Measurements from ENCODE around the gene PDE3A. TPM values are rescaled to one million over a fixed set of nuclear protein-coding genes. Genes with fewer than 3 reads are reported as not detected.

The PDE3A gene
- total RNA-seq, 5 donors from 2014 or later (not counting 1 experiment from before 2014, with no cell fraction given) = 0.03 to 0.10 (median 0.09) TPM; not detected in 2

DNA sequence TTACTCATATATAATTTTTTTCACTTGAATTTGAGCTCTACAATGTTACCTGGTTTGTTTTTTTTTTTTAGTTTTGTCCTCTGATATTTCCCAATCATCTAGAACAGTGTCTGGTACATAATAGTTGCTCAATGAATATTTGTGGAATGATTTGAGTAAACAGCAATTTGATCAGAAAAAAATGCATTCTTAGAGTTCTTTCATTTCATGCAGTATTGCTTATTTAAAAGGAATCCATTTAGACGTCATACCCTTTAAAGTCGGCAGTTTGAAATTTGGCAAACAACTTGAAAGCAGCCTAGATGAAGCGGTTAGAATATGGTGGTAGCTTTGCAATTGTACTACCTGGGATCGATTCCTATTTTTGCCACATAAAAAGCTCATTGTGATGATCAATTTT, 140.0 kb downstream of the PDE3A start:
- no peak overlapping the region for H3K27ac Mint-ChIP-seq
- H3K4me1 Mint-ChIP-seq = no peaks in the 10 kb centered on the region
- H3K27ac ChIP-seq (ENCODE audit: low read length) = no peak overlapping the region
- H3K36me3 Mint-ChIP-seq = no peaks in the 10 kb centered on the region
- no peak for DNase-seq
- ChIA-PET POLR2A (no interaction called here), CTCF (no interaction called here)
- H3K4me1 ChIP-seq (ENCODE audit: control insufficient read depth in 1 of 2, extremely low read depth in 1 of 2, insufficient read depth in 2 of 2, low read length in 2 of 2) = no peaks in the 10 kb centered on the region
- H3K9me3 Mint-ChIP-seq = peaks cover 0 to 4% (median 0%) of the 10 kb centered on the region in 3 donors
- no peaks in the 10 kb centered on the region for H3K27me3 Mint-ChIP-seq
- H3K27me3 ChIP-seq (replicated peaks in 1 of 2; ENCODE audit: control insufficient read depth in 2 of 2, extremely low read depth in 1 of 2, insufficient read depth in 2 of 2, low read length in 1 of 2) = no peaks in the 10 kb centered on the region
- no peak overlapping the region for H3K4me3 ChIP-seq (ENCODE audit: control insufficient read depth in 1 of 2, extremely low read depth in 1 of 2, low read length in 1 of 2)
- no peak overlapping the region for H3K4me3 Mint-ChIP-seq
- H3K36me3 ChIP-seq (ENCODE audit: control insufficient read depth in 2 of 2, extremely low read depth in 1 of 2, insufficient read depth in 1 of 2, low read length in 1 of 2) = no peaks in the 10 kb centered on the region
- 93% methylated on average over 3 of the region's 4 CpGs for WGBS (ENCODE audit: insufficient coverage)
- no peak for ATAC-seq (replicated peaks in 1 of 4)
- no peaks in the 10 kb centered on the region for H3K9me3 ChIP-seq

DNA sequence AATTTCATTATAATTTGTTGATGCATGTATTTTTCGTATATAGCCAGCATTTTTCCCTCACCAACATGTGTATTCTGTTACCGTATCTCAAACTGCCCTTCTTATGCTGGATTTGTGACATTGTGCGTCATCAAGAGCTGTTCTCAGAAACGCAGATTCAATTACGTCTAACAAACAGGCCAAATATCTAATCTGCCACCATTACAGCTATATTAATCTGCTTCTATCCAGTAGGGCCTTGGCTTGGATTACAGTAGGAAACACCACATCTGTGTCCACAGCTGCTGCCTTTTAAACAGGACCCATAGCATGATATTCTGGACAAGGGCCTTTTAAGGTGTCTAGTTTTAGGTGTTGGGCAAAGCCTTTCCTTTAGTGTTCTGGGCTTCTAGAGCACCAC, 140.6 kb downstream of the PDE3A start:
- H3K36me3 ChIP-seq (ENCODE audit: control insufficient read depth in 2 of 2, extremely low read depth in 1 of 2, insufficient read depth in 1 of 2, low read length in 1 of 2) = no peaks in the 10 kb centered on the region
- no peaks in the 10 kb centered on the region for H3K4me1 Mint-ChIP-seq
- no peak overlapping the region for H3K27ac Mint-ChIP-seq
- no peak overlapping the region for H3K4me3 ChIP-seq (ENCODE audit: control insufficient read depth in 1 of 2, extremely low read depth in 1 of 2, low read length in 1 of 2)
- H3K9me3 ChIP-seq = no peaks in the 10 kb centered on the region
- 100% methylated on average over 2 of the region's 5 CpGs for WGBS (ENCODE audit: insufficient coverage)
- no peak for ATAC-seq (replicated peaks in 1 of 4)
- H3K27me3 ChIP-seq (replicated peaks in 1 of 2; ENCODE audit: control insufficient read depth in 2 of 2, extremely low read depth in 1 of 2, insufficient read depth in 2 of 2, low read length in 1 of 2) = no peaks in the 10 kb centered on the region
- no peak overlapping the region for H3K27ac ChIP-seq (ENCODE audit: low read length)
- no peaks in the 10 kb centered on the region for H3K4me1 ChIP-seq (ENCODE audit: control insufficient read depth in 1 of 2, extremely low read depth in 1 of 2, insufficient read depth in 2 of 2, low read length in 2 of 2)
- H3K9me3 Mint-ChIP-seq = peaks cover 0 to 4% (median 0%) of the 10 kb centered on the region in 3 donors
- no peaks in the 10 kb centered on the region for H3K27me3 Mint-ChIP-seq
- no peak for DNase-seq
- no peak overlapping the region for H3K4me3 Mint-ChIP-seq
- ChIA-PET CTCF (no interaction called here), POLR2A (no interaction called here)
- no peaks in the 10 kb centered on the region for H3K36me3 Mint-ChIP-seq

DNA sequence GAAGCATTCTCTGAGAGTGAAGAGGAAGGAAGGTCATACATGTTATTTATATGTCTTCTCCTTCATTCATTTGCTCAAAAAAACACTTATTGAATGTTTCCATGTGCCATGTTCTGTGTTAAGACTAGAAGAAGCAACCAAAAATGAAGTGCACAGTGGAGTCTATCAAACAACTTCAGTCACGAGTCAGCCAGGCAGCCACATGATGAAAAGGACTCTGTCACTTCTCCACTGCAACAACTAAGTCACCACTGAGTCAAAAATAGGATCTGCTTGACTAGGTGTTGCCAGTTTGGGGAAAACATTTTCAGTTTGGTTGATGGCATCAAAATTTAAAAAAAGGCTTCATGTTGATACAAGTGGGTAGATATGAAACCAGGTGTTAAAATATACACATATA, 142.5 kb downstream of the PDE3A start:
- no peaks in the 10 kb centered on the region for H3K9me3 Mint-ChIP-seq
- DNase-seq = no peak
- CTCF ChIA-PET = no interaction called here

DNA sequence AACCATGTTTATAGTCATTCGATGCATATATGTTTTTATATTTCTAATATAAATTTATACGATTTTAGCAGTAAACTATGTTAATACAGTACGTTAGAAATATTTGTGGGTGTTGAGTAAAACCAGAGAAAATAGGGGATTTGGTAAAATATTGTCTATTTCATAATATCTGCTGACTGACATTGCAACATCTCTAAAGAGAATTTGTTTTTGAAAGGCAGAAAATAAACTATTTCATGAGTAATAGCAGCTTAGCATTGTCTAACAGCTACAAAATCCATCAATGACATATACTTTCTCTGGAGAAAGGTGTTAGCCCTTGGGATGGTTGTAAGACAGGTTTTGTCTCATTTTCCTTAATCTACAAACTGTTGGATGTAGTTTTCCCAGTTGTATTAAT, 144.9 kb downstream of the PDE3A start:
- no peaks in the 10 kb centered on the region for H3K9me3 ChIP-seq
- H3K27ac ChIP-seq (ENCODE audit: low read length) = no peak overlapping the region
- H3K4me1 ChIP-seq (ENCODE audit: control insufficient read depth in 1 of 2, extremely low read depth in 1 of 2, insufficient read depth in 2 of 2, low read length in 2 of 2) = no peaks in the 10 kb centered on the region
- no peak overlapping the region for H3K4me3 Mint-ChIP-seq
- no peaks in the 10 kb centered on the region for H3K36me3 ChIP-seq (ENCODE audit: control insufficient read depth in 2 of 2, extremely low read depth in 1 of 2, insufficient read depth in 1 of 2, low read length in 1 of 2)
- H3K27me3 Mint-ChIP-seq = no peaks in the 10 kb centered on the region
- POLR2A ChIA-PET = no interaction called here
- WGBS (ENCODE audit: insufficient coverage) = no CpG with 5 or more reads among the region's 3 CpGs
- H3K27me3 ChIP-seq (replicated peaks in 1 of 2; ENCODE audit: control insufficient read depth in 2 of 2, extremely low read depth in 1 of 2, insufficient read depth in 2 of 2, low read length in 1 of 2) = no peaks in the 10 kb centered on the region
- CTCF ChIA-PET = no interaction called here
- H3K9me3 Mint-ChIP-seq = no peaks in the 10 kb centered on the region
- ATAC-seq (replicated peaks in 1 of 4) (no peak), DNase-seq (no peak)
- no peaks in the 10 kb centered on the region for H3K4me1 Mint-ChIP-seq
- H3K27ac Mint-ChIP-seq = no peak overlapping the region
- no peak overlapping the region for H3K4me3 ChIP-seq (ENCODE audit: control insufficient read depth in 1 of 2, extremely low read depth in 1 of 2, low read length in 1 of 2)
- H3K36me3 Mint-ChIP-seq = no peaks in the 10 kb centered on the region

More for the DNA sequence above, 142.5 kb downstream of the PDE3A start:
- Histone ChIP-seq H3K4me1 (ENCODE audit: control insufficient read depth in 1 of 2, extremely low read depth in 1 of 2, insufficient read depth in 2 of 2, low read length in 2 of 2) (no peaks in the 10 kb centered on the region), H3K27me3 (replicated peaks in 1 of 2; ENCODE audit: control insufficient read depth in 2 of 2, extremely low read depth in 1 of 2, insufficient read depth in 2 of 2, low read length in 1 of 2) (no peaks in the 10 kb centered on the region), H3K27ac (ENCODE audit: low read length) (no peak overlapping the region), H3K4me3 (ENCODE audit: control insufficient read depth in 1 of 2, extremely low read depth in 1 of 2, low read length in 1 of 2) (no peak overlapping the region), H3K36me3 (ENCODE audit: control insufficient read depth in 2 of 2, extremely low read depth in 1 of 2, insufficient read depth in 1 of 2, low read length in 1 of 2) (no peaks in the 10 kb centered on the region), H3K9me3 (no peaks in the 10 kb centered on the region)
- no CpG with 5 or more reads among the region's 1 CpG for WGBS (ENCODE audit: insufficient coverage)
- no peak for ATAC-seq (replicated peaks in 1 of 4)
- Mint-ChIP-seq H3K36me3 (no peaks in the 10 kb centered on the region), H3K27ac (no peak overlapping the region), H3K4me3 (no peak overlapping the region), H3K4me1 (no peaks in the 10 kb centered on the region), H3K27me3 (no peaks in the 10 kb centered on the region)
- POLR2A ChIA-PET = no interaction called here

DNA sequence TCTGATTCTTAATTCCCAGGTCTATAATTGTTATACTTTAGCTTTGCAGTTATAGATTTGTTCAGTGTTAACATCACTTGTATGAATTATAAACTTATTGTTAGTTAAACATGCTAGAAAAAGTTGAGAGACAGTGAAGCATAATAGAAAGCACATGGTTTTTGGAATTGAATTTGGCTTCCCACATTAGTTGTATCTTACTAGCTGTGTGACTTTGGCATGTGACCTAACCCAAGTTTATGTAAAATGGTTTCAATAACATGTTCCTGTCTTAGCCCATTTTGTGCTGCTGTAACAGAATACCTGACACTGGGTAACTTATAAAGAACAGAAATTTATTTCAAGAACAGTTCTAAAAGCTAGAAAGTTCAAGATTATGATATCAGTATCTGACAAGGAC, 146.3 kb downstream of the PDE3A start:
- ATAC-seq (replicated peaks in 1 of 4) (no peak), DNase-seq (no peak)
- H3K9me3 ChIP-seq = no peaks in the 10 kb centered on the region
- ChIA-PET POLR2A (no interaction called here), CTCF (no interaction called here)
- Mint-ChIP-seq H3K4me3 (no peak overlapping the region), H3K27ac (no peak overlapping the region), H3K27me3 (no peaks in the 10 kb centered on the region), H3K4me1 (no peaks in the 10 kb centered on the region), H3K36me3 (no peaks in the 10 kb centered on the region), H3K9me3 (peaks cover 0 to 2% (median 0%) of the 10 kb centered on the region in 3 donors)
- no peak overlapping the region for H3K4me3 ChIP-seq (ENCODE audit: control insufficient read depth in 1 of 2, extremely low read depth in 1 of 2, low read length in 1 of 2)
- no peaks in the 10 kb centered on the region for H3K36me3 ChIP-seq (ENCODE audit: control insufficient read depth in 2 of 2, extremely low read depth in 1 of 2, insufficient read depth in 1 of 2, low read length in 1 of 2)
- H3K27me3 ChIP-seq (replicated peaks in 1 of 2; ENCODE audit: control insufficient read depth in 2 of 2, extremely low read depth in 1 of 2, insufficient read depth in 2 of 2, low read length in 1 of 2) = no peaks in the 10 kb centered on the region
- no peak overlapping the region for H3K27ac ChIP-seq (ENCODE audit: low read length)
- no peaks in the 10 kb centered on the region for H3K4me1 ChIP-seq (ENCODE audit: control insufficient read depth in 1 of 2, extremely low read depth in 1 of 2, insufficient read depth in 2 of 2, low read length in 2 of 2)

DNA sequence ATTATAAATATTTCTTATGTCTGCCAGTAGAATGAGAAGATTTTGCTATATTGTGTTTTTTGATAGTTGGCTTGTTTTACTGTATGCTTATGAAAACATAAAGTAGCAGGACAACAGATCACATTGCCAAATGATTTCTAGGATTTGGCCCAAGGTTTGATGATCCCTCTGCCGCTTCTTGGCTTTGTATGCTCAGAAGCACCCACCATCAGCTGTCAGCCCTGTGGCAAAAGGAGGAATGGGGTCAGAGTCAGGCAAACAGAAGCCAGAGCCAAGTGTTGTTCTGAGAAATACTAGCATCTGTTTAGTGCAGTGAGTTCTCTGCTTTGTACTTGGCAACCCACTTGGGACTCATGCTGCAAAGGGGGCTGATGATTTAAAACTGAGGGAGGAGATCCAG, 152.2 kb downstream of the PDE3A start:
- ATAC-seq (replicated peaks in 1 of 4) = no peak
- Histone ChIP-seq H3K9me3 (no peaks in the 10 kb centered on the region), H3K4me1 (ENCODE audit: control insufficient read depth in 1 of 2, extremely low read depth in 1 of 2, insufficient read depth in 2 of 2, low read length in 2 of 2) (no peaks in the 10 kb centered on the region), H3K27ac (ENCODE audit: low read length) (no peak overlapping the region), H3K27me3 (replicated peaks in 1 of 2; ENCODE audit: control insufficient read depth in 2 of 2, extremely low read depth in 1 of 2, insufficient read depth in 2 of 2, low read length in 1 of 2) (no peaks in the 10 kb centered on the region), H3K4me3 (ENCODE audit: control insufficient read depth in 1 of 2, extremely low read depth in 1 of 2, low read length in 1 of 2) (no peak overlapping the region), H3K36me3 (ENCODE audit: control insufficient read depth in 2 of 2, extremely low read depth in 1 of 2, insufficient read depth in 1 of 2, low read length in 1 of 2) (no peaks in the 10 kb centered on the region)
- POLR2A ChIA-PET = no interaction called here
- Mint-ChIP-seq H3K27me3 (no peaks in the 10 kb centered on the region), H3K36me3 (no peaks in the 10 kb centered on the region), H3K4me3 (no peak overlapping the region), H3K4me1 (no peaks in the 10 kb centered on the region), H3K27ac (no peak overlapping the region), H3K9me3 (peaks cover 0 to 10% (median 4%) of the 10 kb centered on the region in 3 donors)
- no peak for DNase-seq
- CTCF ChIA-PET = interaction anchor here in 1 of 2 donors (0.6 kb wide), 1 partner anchor 149 kb away, joined by 4 read pairs; no protein-coding TSS in a partner anchor
- WGBS (ENCODE audit: insufficient coverage) = 57% methylated on average over 1 of the region's 1 CpG

DNA sequence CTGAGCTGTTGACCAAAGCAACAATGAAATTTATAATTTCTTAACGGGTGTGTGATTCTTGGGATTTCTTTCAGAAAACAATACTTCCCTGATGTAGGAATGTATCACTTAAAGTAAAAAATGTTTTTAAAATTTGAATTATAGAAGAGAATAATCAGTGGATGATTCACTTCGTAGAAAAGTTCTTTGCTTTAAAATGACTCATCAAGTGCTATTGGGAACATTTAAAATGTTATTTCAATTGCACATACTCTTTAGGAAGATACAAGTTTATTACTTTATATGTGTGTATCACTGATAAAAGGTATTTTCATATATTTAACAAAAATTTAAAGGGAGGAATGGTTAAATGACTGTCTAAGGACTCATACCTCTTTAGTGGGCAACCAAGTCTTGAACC, 155.3 kb downstream of the PDE3A start:
- ChIA-PET POLR2A (no interaction called here), CTCF (no interaction called here)
- DNase-seq = no peak
- no peak overlapping the region for H3K27ac ChIP-seq (ENCODE audit: low read length)
- H3K36me3 Mint-ChIP-seq = no peaks in the 10 kb centered on the region
- no peak overlapping the region for H3K4me3 ChIP-seq (ENCODE audit: control insufficient read depth in 1 of 2, extremely low read depth in 1 of 2, low read length in 1 of 2)
- H3K27ac Mint-ChIP-seq = no peak overlapping the region
- H3K9me3 Mint-ChIP-seq = peaks cover 0 to 10% (median 4%) of the 10 kb centered on the region in 3 donors
- ATAC-seq (replicated peaks in 1 of 4) = no peak
- no peaks in the 10 kb centered on the region for H3K4me1 ChIP-seq (ENCODE audit: control insufficient read depth in 1 of 2, extremely low read depth in 1 of 2, insufficient read depth in 2 of 2, low read length in 2 of 2)
- H3K36me3 ChIP-seq (ENCODE audit: control insufficient read depth in 2 of 2, extremely low read depth in 1 of 2, insufficient read depth in 1 of 2, low read length in 1 of 2) = no peaks in the 10 kb centered on the region
- H3K27me3 Mint-ChIP-seq = no peaks in the 10 kb centered on the region
- no peaks in the 10 kb centered on the region for H3K27me3 ChIP-seq (replicated peaks in 1 of 2; ENCODE audit: control insufficient read depth in 2 of 2, extremely low read depth in 1 of 2, insufficient read depth in 2 of 2, low read length in 1 of 2)
- H3K4me1 Mint-ChIP-seq = no peaks in the 10 kb centered on the region
- no peak overlapping the region for H3K4me3 Mint-ChIP-seq
- H3K9me3 ChIP-seq = no peaks in the 10 kb centered on the region
- no CpG with 5 or more reads among the region's 2 CpGs for WGBS (ENCODE audit: insufficient coverage)
